ENCODE data around the gene COL23A1.

Gene COL23A1

DNA sequence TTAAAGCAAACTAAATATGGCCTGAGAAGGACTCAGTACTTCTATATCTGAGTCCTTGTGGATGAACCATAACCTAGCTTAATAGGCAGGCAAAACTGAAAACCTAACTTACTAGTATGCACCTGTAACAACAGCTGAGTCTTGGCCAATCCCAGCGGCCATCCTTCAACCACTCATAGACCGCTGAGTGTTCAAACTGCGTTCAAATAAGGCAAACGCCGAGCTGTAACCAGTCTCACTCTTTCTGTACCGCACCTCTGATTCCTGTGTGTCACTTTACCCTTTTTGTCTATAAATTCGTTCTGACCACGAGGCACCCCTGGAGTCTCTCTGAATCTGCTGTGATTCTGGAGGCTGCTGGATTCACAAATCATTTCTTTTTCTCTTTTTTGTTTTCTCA lies 170.5 kb downstream of the COL23A1 start:
- no peak for DNase-seq

DNA sequence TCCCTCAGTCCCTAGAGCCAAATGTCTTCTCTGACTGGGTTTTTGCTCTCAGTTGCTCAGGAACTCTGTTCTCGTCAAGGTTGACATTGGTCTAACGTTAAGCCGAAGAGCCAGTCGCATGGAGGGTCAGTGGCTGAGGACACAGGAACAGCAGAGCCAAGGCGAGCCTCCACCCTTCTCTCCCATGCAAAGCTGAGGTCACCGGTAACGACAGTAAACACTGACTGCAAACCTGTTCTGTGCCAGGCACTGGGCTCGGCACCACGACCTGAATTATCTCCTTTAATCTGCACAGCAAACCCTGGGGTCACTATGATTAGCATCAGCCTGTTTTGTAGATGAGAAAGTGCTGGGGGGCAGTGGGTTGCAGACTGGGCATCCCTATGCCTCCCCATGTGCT lies 171.0 kb downstream of the COL23A1 start:
- DNase-seq: no peak

DNA sequence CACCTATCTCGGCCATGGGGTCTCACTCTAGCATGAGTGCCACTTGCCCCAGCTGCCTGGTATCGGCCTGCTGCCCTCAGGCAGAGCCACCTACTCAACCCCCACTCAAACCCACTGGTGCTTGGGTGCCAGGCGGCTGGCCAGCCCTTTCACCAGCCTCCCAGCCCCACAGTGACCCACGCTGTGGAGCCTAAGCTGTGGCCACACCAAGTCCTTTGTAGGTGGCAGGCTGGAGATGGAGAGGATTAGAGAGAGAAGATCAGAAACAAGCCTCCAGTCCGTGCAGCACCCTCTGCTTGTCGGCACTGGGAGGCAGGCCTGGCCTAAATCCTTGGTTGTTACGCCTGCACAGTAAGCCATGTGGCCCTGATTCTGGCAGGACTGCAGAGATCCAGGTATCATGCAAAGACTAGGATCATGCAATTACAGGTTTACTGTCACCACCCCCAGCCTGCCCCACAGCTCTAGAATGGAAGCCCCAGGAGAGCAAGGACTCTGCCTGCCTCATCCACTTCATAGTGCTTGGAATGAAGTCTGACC lies 171.7 kb downstream of the COL23A1 start:
- no peak for DNase-seq

DNA sequence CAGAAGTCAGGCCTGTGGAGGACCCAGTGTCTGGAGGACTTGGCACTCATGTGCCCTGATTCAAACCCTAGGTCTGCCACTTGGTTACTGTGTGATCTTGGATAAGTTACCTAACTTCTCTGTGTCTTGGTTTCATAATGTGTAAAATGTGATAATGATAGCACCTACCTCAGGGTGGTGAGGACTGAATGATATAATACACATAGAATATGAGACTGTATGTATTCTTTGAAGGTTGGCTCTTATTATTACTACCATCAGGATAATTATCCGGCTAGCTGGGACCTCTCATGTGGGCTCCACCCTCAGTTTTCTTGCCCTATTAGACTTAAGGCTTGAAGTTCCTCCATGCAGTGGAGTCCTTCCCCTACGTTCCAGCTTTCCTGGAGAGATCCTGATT lies 172.2 kb downstream of the COL23A1 start:
- DNase-seq: no peak

DNA sequence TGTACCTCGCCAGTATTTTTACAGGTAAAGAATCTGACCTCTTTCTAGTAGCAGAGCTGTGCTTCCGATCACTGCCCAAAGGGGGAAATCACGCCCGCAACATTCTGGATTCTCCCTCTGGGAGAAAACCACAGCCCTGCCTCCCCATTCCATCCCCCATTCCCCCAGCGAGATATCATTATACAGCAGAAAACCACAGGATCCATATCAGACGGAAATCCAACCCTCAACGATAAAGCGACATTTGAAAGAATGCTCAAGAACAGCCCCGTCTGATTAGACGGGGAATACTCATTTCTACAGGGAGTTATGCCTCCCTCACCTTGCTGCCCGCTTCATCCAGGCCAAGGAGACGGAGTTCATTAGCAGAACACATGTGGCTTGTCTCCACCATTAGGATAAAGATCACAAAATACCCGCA lies 172.8 kb downstream of the COL23A1 start:
- no peak for DNase-seq

DNA sequence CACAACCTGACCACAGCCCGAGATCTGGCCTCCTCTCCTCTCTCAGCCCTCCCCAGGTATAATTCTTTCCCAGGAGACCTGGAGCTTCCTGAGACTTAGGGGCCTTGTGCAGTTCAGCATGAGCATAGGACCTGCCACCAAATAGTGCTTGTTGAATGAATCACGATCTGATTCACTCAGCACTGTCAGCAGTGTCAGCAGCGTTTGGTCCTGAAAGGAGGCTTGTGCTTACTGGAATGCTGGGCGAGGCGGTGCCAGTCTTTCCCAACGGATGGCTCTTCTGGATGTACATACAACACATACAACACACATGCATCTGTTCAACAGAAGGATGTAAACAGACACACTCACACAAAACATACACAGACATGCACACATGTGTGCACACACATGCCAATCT lies 173.3 kb downstream of the COL23A1 start:
- DNase-seq: peak; percentile 33 to 52 (median 38)

DNA sequence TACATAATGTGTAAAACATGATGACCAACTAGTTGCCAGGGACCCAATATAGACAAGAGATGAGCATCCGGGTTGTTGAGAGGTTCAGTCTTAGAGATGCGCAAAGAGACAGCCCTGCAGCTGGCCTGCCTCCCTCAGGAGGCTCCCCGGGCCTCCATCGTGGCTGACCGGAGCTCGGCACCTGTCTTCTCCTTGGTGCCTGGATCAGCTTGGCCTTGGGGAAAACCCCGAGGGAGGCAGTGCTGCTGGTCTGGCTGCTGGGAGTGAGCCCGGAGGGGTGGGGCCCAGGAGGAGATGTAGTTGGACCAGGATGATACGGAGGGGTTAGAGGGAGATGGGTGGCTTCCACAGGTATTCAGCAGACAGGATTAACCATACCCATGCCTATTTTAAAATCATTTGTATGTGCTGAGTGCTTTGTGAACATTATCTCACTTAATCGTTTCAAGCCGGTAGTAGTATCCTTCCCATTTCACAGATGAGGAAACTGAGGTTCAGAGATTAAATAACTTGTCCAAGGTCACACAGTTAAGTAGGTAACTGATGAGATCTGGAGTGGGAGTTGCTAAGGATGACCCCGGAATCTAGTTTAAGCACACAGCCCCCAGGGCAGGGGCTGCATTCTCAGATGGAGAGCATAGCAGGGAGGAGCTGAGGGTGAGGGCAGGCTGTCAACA lies 173.8 kb downstream of the COL23A1 start:
- DNase-seq: no peak

DNA sequence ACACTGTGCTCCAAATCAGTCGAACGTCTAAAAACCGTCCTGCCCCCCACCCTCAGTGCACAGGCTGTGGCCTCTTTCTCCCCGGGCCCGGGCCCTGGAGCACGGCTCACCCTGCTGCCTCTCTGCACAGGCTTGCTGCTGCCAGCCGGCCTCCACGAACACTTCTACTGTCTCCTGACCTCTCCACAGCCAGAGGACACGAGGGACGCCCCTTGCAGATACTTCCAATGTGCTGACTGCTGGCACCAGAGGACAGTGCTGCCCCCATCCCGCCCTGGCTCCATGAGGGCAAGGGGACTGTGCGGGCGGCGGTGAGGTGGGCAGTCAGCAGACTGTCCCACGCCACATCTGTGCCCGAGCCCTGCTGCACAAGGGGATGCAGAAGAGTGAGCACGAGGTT lies 174.8 kb downstream of the COL23A1 start:
- no peak for DNase-seq

DNA sequence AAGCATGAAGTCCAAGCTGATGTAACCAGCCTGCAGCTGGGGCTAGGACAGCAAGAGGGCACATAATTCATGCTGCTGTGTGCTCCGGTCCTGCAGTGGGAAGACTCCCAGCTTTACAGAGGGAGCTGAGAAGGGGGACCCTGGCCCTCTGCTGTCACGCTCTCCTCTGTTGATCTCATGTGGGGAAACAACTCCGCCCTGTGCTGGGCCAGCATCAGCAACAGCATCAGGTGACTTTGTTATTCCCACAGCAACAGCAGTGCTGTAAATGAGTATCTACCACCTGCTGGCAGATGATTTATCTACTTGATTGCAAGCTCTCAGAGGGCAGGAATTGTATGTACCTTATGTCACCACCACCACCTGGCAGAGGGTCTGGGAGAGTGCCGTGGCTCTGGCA lies 176.2 kb downstream of the COL23A1 start:
- DNase-seq: no peak

DNA sequence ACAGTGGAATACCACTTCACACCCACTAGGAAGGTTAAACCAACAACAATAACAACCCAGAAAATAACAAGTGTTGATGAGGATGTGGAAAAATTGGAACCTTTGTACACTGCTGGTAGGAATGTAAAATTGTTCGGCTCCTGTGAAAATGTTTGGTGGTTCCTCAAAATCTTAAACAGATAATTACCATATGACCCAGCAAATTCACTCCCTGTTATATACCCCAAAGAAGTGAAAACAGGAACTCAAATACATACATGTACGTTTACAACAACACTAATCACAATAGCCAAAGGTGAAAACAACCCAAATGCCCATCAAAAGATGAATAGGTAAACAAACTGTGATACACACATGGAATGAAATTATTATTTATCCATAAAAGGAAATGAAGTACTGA lies 179.1 kb downstream of the COL23A1 start:
- peak in 1 of 3 donors; percentile 35 for DNase-seq

DNA sequence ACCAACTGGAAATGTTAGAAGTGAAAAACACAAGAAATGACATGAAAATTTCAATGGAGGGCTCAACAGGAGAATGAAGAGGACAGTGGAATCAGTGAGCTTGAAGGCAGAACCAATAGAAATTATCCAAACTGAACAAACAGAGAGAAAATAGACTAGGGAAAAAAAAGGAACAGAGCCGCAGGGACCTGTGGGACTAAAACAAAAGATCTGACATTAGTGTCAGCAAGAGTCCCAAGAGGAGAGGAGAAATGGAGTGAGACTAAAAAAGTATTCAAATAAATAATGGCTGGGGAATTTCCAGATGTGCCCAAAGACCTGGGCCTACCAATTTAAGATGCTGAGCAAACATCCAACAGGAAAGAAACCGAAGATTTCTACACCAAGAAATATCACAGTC lies 182.5 kb downstream of the COL23A1 start:
- DNase-seq: no peak

DNA sequence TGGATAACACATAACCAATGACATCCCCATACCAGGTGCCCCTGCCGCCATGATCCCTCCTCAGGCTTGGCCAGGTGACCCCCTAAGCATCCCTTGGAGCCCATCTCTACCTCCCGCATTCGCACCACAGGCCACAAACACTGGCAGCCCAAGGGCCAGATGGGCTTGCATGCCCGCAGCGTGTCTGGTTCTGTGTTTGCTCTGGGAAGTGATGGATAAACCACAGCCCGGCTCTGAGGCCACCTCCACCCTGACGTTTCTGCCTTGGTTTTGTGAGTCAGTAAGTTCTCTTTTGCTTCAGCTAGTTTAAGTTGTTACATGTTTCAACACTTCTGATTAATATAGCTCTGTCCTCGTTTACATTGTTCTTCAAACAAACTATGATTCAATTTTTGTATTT lies 185.2 kb downstream of the COL23A1 start:
- peak; percentile 76 to 83 (median 82) for DNase-seq

DNA sequence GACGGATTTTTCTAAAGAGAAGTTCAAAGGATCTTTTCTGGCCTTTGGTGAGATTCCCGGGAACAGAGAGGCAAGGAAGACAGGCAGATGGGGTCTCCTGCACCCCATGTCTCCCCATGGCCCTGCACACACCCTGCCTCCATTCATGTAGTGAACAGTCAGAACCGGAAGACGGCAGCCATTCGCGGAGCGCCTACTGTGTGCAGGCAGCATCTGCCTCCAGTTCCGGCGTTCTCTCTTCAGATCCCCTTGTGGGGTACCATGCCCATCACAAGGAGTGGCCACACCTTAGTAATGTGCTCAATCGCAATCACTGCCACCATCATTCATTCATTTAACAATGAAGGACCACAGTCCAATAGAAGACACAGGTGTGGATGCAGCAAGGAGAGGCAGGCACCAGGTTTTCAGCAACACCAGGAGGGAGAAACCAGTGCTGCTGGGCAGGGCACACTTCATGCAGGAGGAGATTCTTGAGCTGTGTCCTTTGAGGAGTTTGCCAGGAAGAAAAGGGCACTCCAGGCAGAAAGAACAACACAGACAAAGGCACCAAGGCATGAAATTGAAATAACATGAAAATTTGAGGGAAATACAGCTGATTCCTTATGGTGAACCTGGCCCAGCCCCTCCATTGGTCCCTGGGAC lies 186.1 kb downstream of the COL23A1 start:
- no peak for DNase-seq

DNA sequence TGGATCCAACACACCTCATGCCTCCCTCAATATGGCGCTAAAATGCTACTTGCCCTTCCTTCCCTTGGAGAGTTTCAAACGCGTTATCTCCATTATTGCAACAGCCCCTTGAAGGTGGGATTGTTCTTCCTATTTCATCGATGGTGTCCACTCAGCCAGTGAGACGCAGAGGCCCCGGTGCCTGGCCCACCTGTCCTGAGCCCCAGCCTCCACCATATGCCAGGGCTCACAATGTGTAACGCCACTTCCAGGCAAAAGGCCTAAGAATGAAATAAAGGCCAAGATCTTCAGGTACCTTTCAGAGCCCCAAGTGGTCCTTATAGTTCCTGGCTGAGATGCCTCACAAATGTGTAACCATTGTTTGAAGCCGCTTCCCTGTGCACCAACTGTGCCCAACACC lies 186.8 kb downstream of the COL23A1 start:
- DNase-seq: no peak

DNA sequence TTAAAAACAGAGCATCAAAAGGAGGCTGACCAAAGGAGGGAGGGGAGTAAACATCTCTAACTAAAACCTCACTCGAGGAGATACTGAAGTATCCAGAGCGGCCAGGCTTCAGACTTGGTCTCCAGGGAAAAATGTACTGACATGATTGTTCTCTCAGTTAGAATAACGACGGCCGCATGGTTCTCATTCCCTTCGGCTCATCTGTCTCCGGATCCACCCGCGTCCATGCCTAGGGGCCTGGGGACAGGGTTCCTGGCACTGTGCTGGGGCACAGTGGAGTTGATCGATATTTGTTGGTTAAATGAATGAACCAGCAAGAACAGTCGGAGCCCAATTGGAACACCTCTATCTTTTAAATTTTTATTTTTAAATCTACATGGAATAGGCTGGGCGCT lies 190.5 kb downstream of the COL23A1 start:
- no peak for DNase-seq

DNA sequence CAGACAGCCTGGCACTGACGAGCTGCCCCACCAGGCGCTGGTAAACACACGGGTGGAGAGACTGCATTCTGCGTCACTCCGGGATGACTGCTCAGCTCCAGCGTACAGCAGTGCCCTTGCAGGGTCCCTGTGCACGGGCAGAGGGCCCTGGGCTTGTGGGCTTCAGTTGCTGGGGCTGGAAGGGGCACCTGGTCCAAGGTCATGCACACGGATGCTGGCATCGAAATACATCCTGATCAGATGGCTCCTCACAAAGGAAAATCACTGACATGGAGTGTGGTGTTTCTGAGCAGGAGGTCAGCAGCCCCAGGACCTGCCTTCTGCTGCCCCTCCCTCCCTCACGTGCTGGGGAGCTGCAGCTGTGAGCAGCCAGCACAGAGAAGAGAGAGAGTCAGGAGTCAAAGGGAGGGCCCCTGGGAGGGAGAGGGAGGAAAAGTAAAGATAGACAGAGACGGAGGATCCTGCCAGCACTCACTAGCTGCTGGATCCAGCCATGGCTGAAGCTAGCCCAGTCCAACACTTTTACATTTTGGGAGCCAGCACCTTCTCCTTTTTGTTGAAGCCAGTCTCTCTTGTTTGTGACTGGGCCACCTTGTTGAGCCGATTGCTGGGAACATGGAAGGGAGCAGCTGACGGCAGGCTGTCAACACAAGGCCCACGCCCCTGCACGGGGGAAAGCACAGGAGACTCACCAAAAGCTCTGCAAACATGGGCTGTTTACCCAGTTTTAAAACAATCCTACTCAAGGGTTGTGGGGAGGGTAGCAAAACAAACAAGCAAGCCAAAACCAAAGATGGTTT lies 191.1 kb downstream of the COL23A1 start:
- no peak for DNase-seq

DNA sequence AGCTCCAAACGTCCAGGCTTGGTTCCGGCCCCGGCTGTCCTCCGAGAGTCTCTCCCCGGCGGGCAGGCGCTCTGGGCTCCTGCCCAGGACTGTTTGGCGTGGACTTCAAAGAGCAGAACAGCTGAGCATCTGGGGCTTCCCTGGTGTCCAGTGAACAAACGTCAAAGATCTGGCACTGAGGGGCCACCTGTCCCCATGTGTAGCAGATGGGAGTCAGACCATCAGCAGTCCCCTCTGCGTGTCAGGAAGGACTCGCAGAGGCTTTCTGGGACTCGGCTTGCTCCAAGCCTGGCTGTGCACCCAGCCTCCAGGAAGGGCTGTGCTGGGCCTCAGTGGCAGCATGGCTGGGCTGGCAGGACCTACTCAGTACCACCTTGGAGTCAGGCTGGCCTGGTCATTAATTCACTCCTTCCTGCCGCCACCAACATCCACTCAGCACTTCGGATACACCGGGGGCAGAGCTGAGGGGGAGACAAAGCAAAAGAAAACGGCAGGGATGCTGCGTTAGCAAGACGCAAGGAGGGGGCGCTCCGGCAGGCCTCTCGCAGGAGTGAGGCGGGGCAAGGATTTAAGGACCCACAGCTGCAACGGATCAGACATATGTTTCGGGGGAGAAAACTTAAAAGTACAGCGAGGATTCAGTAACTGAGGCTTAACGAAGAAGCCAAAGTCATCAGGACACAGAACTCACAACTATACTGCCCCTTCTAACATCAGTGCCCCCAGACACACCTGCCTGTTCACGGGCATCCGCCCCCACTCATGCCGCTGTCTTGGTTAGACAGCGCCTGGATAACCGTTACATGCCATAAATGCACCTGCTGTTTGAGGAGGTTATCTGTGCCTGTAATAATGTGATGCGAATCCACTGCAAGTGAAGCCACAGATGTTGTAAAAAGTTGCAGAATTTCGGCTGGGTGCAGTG lies 193.1 kb downstream of the COL23A1 start:
- DNase-seq: no peak

DNA sequence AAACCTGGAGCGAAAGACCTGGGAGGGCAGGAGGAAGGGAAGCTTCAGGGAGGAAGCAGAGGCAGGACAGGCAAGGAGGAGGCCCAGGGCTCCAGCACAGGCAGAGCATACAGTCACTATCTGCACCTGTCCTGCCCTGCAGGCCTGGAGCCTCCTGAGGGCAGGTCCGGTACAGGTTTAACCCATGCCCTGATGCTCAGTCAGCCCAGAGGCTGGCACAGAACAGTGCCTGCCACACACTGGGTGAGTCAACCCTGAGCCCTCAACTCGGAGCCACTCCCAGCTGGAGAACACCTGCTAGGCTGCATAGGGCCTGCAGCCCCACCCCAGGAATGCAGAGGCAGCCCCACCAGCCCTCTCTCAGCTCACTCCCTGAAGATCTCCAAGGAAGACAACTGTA lies 196.1 kb downstream of the COL23A1 start:
- no peak for DNase-seq

DNA sequence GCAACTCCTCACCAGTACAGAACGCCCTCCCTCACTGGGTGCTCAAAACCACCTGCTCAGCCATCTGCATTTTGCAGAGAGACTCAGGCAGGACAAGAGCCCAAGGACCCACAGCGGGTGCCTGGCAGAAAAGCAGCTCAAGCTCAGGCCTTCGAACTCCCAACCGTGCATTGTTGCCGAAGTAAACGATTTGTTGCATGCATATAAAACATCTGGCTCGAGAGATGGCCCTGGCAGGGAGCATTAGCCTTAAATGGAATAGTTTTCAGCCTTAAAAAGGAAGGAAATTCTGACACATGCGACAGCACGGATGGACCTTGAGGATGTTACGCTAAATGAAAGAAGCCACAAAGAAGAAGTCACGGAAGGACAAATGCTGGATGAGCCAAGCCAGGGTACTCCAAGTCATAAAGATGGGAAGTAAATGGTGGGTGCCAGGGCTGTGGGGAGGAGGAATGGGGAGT lies 197.2 kb downstream of the COL23A1 start:
- DNase-seq: peak; percentile 79 to 92 (median 89)

DNA sequence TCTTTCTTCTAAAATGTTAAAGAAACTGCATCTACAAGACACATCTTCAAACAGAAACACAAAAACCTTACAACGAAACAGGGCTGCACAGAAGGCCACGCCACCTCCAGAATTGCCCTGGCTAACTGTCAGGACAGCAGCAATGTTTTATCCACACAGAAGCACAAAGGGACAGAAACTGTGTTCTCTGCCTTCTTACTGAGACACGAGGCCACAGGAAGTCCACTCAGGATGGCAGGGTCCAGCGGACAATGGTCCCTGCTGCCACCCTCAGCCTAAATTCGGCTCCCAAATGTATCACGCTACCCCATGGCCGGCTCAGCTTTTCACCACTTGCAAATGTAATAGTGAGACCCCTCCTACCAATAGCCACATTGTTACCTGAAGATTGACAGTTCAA lies 197.8 kb downstream of the COL23A1 start:
- DNase-seq: no peak

DNA sequence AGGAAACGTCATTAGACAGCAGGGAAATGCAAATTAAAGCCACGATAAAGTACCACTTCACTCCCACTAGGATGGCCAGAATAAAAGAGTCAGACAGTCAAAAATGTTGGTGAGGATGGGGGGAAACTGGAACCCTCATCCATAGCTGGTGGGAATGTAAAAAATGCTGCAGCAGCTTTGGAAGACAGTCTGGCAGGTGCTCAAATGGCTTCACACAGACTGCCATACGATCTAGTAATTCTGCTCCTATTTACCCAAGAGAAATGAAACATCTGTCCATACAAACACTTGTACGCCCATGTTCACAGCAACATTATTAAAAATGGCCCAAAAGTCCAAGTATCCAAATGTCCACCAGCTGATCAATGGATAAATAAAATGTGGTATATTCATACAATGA lies 198.7 kb downstream of the COL23A1 start:
- DNase-seq: no peak

DNA sequence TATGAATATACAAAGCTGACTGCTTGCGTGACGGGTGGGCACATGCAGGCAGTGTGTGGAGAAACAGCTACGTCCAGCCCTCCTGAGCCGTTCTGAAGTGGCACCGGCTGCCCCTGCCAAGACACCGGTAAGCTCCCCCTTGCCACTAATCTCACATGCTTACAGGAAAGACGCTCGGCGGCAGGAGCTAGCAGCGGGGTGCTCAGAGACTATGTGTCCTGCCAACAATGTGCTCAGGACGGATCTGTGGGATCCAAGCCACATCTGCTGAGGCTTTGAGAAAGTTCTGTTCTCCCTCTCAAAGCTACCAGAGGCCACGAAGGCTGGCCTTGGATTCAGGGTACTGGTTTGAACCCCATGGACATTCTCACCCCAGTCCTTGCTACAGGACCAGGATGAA lies 200.4 kb downstream of the COL23A1 start:
- DNase-seq: no peak

All from suppressor macrophage treated with lipopolysaccharide for 1 hour (primary cell).